OCI-LY3 (cell line): ENCODE data around the gene ECHDC1.

ENCODE experiments used
- CTCF ChIP-seq: fragments of 200-600, 300-600 bp; sonication (generic); IDR thresholded peaks from 2 replicates; pipeline ENCODE4 v1.5.1; 2014; ENCODE audit warnings: antibody characterized with exemption, low read length, low read depth
- EZH2phosphoT487 ChIP-seq: fragments of 200-600 bp; shearing (Covaris generic); IDR thresholded peaks from 2 replicates; pipeline ENCODE4 v1.6.1; 2018; ENCODE audit warnings: antibody characterized with exemption, mixed run types, low read depth

- no peak for TF ChIP-seq CTCF
- TF ChIP-seq EZH2phosphoT487: no peak
Observed at GRCh38 chr6:127305741-127306140, 37.7 kb downstream of the ECHDC1 start.
